Breast epithelium (tissue), 3 donors: ENCODE measurements around the gene RNMT.
"Not testable (repeated sequence)": the region's sequence is repeated elsewhere in the genome, so short reads cannot be mapped to it uniquely, and the experiment has no call there.

Experiments
- POLR2A ChIP-seq: fragments of 450-650 bp; IDR thresholded peaks from one replicate; pipeline ENCODE4 v1.6.1; 2016; ENCODE audit warnings: antibody characterized with exemption, mild to moderate bottlenecking, moderate library complexity
- TF ChIP-seq, protein P1 (sequence below), 3 donors: fragments of 450-650 bp; IDR thresholded peaks; one replicate each; pipeline ENCODE4 v1.5.1; 2016 to 2017; ENCODE audit warnings: antibody characterized with exemption in 3 of 3, mild to moderate bottlenecking in 3 of 3, moderate library complexity in 3 of 3

DNA sequence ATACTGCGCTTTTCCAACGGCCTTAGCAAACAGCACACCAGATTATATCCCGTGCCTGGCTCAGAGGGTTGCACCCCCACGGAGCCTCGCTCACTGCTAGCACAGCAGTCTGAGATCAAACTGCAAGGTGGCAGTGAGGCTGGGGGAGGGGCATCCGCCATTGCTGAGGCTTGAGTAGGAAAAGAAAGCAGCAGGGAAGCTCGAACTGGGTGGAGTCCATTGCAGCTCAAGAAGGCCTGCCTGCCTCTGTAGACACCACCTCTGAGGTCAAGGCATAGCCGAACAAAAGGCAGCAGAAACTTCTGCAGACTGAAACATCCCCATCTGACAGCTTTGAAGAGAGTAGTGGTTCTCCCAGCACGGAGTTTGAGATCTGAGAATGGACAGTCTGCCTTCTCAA, 36.4 kb upstream of the RNMT start:
- TF ChIP-seq, protein P1, sequence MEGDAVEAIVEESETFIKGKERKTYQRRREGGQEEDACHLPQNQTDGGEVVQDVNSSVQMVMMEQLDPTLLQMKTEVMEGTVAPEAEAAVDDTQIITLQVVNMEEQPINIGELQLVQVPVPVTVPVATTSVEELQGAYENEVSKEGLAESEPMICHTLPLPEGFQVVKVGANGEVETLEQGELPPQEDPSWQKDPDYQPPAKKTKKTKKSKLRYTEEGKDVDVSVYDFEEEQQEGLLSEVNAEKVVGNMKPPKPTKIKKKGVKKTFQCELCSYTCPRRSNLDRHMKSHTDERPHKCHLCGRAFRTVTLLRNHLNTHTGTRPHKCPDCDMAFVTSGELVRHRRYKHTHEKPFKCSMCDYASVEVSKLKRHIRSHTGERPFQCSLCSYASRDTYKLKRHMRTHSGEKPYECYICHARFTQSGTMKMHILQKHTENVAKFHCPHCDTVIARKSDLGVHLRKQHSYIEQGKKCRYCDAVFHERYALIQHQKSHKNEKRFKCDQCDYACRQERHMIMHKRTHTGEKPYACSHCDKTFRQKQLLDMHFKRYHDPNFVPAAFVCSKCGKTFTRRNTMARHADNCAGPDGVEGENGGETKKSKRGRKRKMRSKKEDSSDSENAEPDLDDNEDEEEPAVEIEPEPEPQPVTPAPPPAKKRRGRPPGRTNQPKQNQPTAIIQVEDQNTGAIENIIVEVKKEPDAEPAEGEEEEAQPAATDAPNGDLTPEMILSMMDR (IDR thresholded peaks at IDR 0.05) = not testable (repeated sequence)
- TF ChIP-seq POLR2A = not testable (repeated sequence)
